Activated naive CD4-positive, alpha-beta T cell treated with anti-CD3 and anti-CD28 coated beads, Interleukin-2, amount 10 ng/mL, durations not matched to agents 7 days and 5 days (primary cell): ENCODE measurements around the gene TTC33.

ENCODE experiments used
- CTCF ChIA-PET: fragments of 350-600 bp; sonication (Branson Sonifier 250); formaldehyde crosslinking; loops from one replicate; lab custom pipeline; 2021; ENCODE audit warnings: antibody characterized with exemption; lab: Charles Lee
- DNase-seq: peaks from one replicate; pipeline ENCODE4 v3.0.0-alpha.2; 2020
- H3K27ac Mint-ChIP-seq: one replicate; pipeline ENCODE4 v1.8.0; 2021; ENCODE audit warnings: mild to moderate bottlenecking, moderate library complexity, mixed read lengths
- H3K27me3 Mint-ChIP-seq: one replicate; pipeline ENCODE4 v1.8.0; 2021; ENCODE audit warnings: mild to moderate bottlenecking, mixed read lengths
- H3K36me3 Mint-ChIP-seq: one replicate; pipeline ENCODE4 v1.8.0; 2021; ENCODE audit warnings: mixed read lengths
- H3K4me1 Mint-ChIP-seq: one replicate; pipeline ENCODE4 v1.8.0; 2021; ENCODE audit warnings: mixed read lengths
- H3K4me3 Mint-ChIP-seq: one replicate; pipeline ENCODE4 v1.8.0; 2021; ENCODE audit warnings: mild to moderate bottlenecking, moderate library complexity, mixed read lengths
- H3K9me3 Mint-ChIP-seq: one replicate; pipeline ENCODE4 v1.8.0; 2021; ENCODE audit warnings: mixed read lengths

Gene TTC33

DNA sequence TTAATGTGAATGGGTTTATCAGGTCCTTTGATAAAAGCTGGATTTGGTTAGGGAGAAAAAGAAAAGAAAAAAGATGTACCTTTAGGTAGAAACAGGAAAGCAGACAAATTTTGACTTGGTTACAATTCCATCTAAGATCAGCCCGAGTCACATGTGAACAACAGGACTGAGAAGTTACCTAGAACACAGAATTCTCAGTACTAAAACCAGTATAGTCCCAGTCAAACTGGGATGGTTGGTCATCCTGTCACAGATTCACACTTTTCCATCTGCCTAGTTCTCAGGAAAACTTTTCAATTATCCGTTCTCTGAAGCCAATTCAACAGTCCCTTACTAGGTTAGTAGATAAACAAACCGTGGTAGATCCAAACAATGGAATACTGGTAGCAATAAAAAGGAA, 266.3 kb downstream of the TTC33 start:
- H3K27me3 Mint-ChIP-seq: no peaks in the 10 kb centered on the region
- DNase-seq: no peak
- CTCF ChIA-PET: no interaction called here

DNA sequence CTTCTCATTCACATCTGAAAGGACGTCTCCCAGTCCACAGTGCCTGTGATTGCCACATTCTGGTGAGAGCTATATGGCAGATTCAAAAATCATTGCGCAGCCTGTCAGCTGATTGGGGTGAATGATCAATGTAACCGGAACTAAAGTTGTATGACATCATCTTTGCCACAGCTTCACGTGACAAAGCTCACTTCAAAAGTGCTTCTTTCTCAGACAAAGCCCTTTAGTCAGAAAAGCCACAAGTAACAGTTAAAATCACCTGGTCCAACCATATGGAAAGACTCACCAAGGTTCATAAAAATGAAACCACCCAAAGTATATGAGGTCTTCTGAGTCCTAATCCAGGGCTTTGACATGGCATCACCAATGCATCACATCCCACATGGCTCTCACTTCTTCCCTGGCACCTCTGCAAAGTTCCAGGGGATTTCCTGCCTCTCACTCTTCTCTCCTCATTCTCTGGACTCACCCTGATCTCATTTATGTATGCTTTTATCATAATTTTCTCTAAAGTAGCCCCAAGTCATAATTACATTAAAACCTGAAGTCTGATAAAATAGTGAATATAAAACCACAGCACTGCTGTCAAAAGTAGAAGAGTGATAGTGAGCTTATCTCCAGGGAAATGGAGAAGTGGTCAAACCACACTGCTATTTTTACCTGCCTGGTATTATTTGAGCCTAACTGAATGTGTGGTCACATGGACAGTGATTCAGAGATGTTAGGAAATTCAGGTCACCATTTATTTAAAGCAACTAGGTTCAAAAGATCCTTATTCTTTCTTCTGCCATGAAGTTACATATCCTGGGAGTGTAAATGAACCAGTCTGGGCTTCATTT, 269.1 kb downstream of the TTC33 start:
- peaks cover 62% of the 10 kb centered on the region for H3K4me1 Mint-ChIP-seq
- H3K36me3 Mint-ChIP-seq: peaks cover 4% of the 10 kb centered on the region
- CTCF ChIA-PET: interaction anchor here (0.7 to 1.2 kb wide), 5 partner anchors 35 to 209 kb away, joined by 3 read pairs; no protein-coding TSS in a partner anchor
- H3K9me3 Mint-ChIP-seq: peaks cover 2% of the 10 kb centered on the region
- H3K4me3 Mint-ChIP-seq: no peak overlapping the region
- DNase-seq: peak; percentile 64
- H3K27ac Mint-ChIP-seq: peak overlapping the region; percentile 77
- no peaks in the 10 kb centered on the region for H3K27me3 Mint-ChIP-seq

More for the DNA sequence above, 266.3 kb downstream of the TTC33 start:
- H3K9me3 Mint-ChIP-seq: peaks cover 8% of the 10 kb centered on the region
- H3K4me1 Mint-ChIP-seq: peaks cover 55% of the 10 kb centered on the region
- H3K4me3 Mint-ChIP-seq: no peak overlapping the region
- H3K27ac Mint-ChIP-seq: no peak overlapping the region
- H3K36me3 Mint-ChIP-seq: peaks cover 10% of the 10 kb centered on the region

DNA sequence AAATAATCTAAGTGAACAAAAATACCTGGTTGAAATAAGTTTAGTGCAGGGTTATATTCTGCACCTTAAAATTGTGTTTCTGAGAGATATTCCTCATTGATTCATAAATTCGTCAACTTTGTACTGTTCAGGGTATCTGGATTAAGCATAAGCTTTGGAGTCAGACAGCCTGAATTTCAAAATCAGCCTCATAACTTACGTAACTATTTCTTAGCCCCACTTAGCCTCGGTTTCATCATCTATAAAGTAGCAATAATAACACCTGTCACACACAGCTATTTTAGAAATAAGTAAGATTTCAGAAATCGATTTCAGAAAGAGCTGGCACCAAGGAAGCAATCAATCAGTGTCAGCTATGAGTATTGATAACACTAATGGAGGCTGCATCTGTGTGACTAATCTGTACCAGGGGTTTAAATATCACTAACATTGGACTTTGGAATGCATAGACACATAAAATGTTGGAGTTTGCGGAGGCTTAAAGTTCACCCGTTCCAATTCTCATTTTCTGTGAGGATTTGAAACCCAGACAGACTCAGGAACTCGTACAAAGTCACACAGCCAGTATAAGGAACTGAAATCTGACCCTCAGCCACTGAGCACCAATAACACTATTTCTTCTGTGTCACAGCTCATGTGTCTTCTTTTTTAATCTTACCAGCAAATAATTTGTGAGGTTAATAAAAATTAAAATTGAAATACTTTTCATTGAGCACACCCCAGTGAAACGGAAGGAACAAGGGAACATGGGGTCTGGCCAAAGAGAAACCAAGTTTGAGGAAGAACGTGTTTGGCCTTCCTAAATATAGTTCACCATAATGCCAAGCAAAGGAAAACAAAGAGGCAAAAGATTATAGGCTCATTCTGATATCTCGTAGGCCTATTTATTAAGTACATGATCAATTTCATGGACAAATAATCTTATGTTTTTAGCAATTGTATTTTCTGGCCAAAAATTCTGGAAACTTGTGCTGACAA, 270.5 kb downstream of the TTC33 start:
- no peaks in the 10 kb centered on the region for H3K27me3 Mint-ChIP-seq
- CTCF ChIA-PET: interaction anchor here (0.7 to 1.2 kb wide), 2 partner anchors 36 to 208 kb away, joined by 3 read pairs; no protein-coding TSS in a partner anchor
- no peak for DNase-seq
- H3K27ac Mint-ChIP-seq: no peak overlapping the region
- peaks cover 4% of the 10 kb centered on the region for H3K36me3 Mint-ChIP-seq
- peaks cover 56% of the 10 kb centered on the region for H3K4me1 Mint-ChIP-seq
- peaks cover 2% of the 10 kb centered on the region for H3K9me3 Mint-ChIP-seq
- H3K4me3 Mint-ChIP-seq: no peak overlapping the region

DNA sequence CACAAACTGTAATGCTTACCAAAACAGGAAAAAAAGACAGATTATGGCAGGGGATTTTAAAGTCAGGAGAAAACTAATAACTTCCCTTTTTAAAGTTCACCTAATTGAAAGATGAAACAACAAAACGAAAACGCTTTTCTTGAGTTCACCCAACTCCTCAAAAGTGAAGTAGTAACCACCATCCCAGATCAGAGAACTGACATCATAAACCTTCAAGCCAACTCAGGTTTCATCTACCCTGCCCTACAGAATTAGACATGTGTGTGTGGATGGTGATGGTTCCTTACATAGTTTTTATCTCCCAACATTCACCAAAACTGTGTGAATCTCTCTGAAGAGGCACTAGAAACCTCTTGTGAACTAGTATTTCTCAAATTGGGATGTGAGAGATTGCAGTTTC, 271.3 kb downstream of the TTC33 start:
- CTCF ChIA-PET: no interaction called here
- DNase-seq: no peak
- no peak overlapping the region for H3K27ac Mint-ChIP-seq
- H3K9me3 Mint-ChIP-seq: peaks cover 2% of the 10 kb centered on the region
- H3K4me1 Mint-ChIP-seq: peaks cover 54% of the 10 kb centered on the region
- H3K27me3 Mint-ChIP-seq: no peaks in the 10 kb centered on the region
- no peak overlapping the region for H3K4me3 Mint-ChIP-seq
- peaks cover 4% of the 10 kb centered on the region for H3K36me3 Mint-ChIP-seq

DNA sequence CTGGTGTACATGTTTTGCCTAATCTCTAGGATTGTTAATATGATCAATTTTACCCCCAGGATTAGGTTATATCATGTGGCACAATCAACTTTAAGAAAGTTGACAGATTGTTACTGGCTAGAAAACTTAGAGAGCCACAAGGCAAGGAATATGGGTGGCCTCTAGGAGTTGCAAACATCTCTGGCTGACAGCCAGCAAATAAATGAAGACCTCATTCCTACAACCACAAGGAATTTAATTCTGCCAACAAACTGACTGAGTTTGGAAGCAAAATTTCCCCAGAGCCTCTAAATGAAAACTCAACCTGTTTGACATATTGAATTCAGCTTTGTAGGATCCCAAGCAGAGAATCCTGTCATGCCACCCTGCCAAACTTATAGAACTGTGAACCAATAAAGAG, 272.4 kb downstream of the TTC33 start:
- Mint-ChIP-seq H3K9me3 (peaks cover 2% of the 10 kb centered on the region), H3K36me3 (peaks cover 4% of the 10 kb centered on the region), H3K27me3 (no peaks in the 10 kb centered on the region), H3K27ac (no peak overlapping the region), H3K4me1 (peaks cover 45% of the 10 kb centered on the region), H3K4me3 (no peak overlapping the region)
- DNase-seq: no peak
- CTCF ChIA-PET: no interaction called here

DNA sequence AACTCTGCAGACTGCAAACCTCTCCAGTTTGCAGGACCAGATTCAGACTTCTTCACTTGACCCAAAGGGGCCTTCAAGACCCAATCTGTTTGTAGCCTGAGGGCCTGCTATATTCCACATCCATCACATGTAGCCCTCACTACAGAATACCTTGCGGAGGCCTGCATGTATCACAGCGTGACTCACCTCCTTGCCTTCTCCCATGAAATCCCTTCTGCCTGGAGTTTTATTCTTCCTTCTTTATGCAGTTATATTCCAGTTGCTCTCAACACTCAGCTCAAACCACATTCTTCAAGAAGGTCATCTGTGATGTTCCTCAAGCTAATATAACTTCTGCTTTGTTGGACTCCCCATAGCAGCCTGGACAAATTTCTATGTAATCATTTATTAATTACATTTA, 274.5 kb downstream of the TTC33 start:
- H3K4me1 Mint-ChIP-seq: peaks cover 27% of the 10 kb centered on the region
- H3K36me3 Mint-ChIP-seq: peaks cover 2% of the 10 kb centered on the region
- no peaks in the 10 kb centered on the region for H3K9me3 Mint-ChIP-seq
- H3K27me3 Mint-ChIP-seq: no peaks in the 10 kb centered on the region
- no peak for DNase-seq
- no peak overlapping the region for H3K4me3 Mint-ChIP-seq
- CTCF ChIA-PET: interaction anchor here (0.9 kb wide), 1 partner anchor 39 kb away, joined by 3 read pairs; no protein-coding TSS in a partner anchor
- no peak overlapping the region for H3K27ac Mint-ChIP-seq

DNA sequence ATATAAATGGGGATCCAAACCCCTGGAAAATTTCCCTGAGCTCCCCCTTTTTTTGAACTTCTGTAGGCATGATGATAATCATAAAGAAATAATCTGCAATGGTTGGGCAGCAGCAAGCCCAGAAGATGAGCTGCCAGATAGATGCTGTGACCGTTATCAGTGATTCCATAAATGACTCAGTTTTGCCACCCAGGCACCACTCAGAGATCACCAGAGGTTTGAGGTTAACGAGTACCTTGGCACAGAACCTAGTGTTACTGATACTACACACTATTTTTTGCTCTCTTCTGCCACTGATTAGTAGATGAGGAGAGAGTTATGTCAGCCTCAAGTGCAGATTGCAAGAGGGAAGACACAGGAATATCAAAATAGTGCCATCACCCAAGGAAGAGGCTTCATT, 275.4 kb downstream of the TTC33 start:
- Mint-ChIP-seq H3K27me3 (no peaks in the 10 kb centered on the region), H3K27ac (no peak overlapping the region), H3K36me3 (peaks cover 2% of the 10 kb centered on the region), H3K9me3 (no peaks in the 10 kb centered on the region), H3K4me3 (no peak overlapping the region), H3K4me1 (peaks cover 24% of the 10 kb centered on the region)
- no peak for DNase-seq
- CTCF ChIA-PET: no interaction called here

DNA sequence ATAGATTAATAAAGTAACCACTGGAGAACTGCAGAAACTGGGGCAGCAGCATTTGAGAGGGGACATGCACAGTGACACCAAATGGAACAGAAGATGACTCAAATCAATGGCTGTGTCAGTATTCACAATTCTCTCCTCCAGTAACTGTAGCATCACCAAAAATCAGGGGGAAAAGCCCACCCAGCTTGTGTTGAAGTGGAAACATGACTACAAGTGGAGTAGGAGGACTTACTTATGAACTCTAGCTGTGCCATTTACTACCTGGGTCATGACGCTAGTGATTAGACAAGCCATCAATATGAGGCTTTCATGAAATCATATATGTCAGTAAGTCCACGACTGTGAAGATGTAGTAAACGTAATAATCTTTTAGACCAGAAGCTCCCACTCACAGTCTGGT, 275.8 kb downstream of the TTC33 start:
- peaks cover 21% of the 10 kb centered on the region for H3K4me1 Mint-ChIP-seq
- no peaks in the 10 kb centered on the region for H3K9me3 Mint-ChIP-seq
- no peak for DNase-seq
- CTCF ChIA-PET: interaction anchor here (0.6 kb wide), 1 partner anchor 19 kb away, joined by 3 read pairs; no protein-coding TSS in a partner anchor
- peaks cover 2% of the 10 kb centered on the region for H3K36me3 Mint-ChIP-seq
- no peak overlapping the region for H3K27ac Mint-ChIP-seq
- H3K27me3 Mint-ChIP-seq: no peaks in the 10 kb centered on the region
- H3K4me3 Mint-ChIP-seq: no peak overlapping the region

DNA sequence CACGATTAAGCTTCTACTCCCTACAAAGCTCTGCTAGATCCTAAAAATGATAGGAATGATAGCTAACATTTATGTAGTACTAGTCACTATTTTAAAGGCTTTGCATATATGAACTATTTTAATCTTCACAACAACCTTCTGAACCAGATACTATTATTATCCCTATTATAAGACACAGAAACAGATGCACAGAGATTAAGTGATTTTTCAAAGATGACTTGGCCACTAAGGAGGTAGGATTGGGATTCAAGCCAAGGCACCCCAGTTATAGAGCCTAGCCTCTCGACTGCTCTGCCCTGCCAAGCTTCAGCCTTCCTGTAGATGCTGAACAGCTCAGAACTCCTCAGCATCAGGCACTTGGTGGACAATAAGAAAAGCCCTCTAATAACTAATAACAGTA, 277.0 kb downstream of the TTC33 start:
- no peak for DNase-seq
- CTCF ChIA-PET: no interaction called here
- H3K27ac Mint-ChIP-seq: no peak overlapping the region
- H3K4me1 Mint-ChIP-seq: peaks cover 9% of the 10 kb centered on the region
- no peaks in the 10 kb centered on the region for H3K9me3 Mint-ChIP-seq
- no peaks in the 10 kb centered on the region for H3K36me3 Mint-ChIP-seq
- no peaks in the 10 kb centered on the region for H3K27me3 Mint-ChIP-seq
- H3K4me3 Mint-ChIP-seq: no peak overlapping the region

DNA sequence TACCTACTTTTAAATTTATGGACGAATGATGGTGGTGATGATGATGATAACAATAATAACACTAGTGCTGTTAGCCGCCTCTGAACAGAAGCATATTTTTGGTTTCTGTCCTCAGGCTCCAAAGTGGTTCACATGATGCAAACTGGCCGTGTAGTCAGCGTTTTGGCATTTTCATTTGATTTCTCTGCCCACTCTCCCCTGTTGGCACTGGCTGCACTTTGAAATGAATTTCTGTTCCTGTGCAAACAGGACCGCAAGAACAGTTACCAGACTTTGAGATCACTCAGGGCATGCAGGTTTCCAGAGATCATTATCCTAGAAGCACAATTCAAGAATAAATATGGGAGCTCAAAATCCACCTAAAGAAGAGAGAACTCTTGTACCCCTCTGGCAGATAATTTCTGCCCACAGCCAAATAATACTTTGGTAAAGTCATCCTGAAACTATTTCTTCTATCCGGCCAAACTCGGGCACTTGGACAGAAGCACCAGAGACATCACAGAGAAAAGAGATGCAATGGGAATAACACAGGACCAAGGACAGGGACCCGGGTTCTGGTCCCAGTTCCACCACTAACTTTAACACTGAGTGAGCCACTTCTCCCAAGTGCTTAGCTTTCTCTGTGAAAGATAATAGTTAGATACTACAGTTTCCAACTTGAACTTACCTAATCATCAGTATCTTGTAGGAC, 277.8 kb downstream of the TTC33 start:
- Mint-ChIP-seq H3K4me1 (peaks cover 5% of the 10 kb centered on the region), H3K36me3 (no peaks in the 10 kb centered on the region), H3K27ac (no peak overlapping the region), H3K4me3 (no peak overlapping the region), H3K27me3 (no peaks in the 10 kb centered on the region), H3K9me3 (no peaks in the 10 kb centered on the region)
- DNase-seq: no peak
- CTCF ChIA-PET: no interaction called here

DNA sequence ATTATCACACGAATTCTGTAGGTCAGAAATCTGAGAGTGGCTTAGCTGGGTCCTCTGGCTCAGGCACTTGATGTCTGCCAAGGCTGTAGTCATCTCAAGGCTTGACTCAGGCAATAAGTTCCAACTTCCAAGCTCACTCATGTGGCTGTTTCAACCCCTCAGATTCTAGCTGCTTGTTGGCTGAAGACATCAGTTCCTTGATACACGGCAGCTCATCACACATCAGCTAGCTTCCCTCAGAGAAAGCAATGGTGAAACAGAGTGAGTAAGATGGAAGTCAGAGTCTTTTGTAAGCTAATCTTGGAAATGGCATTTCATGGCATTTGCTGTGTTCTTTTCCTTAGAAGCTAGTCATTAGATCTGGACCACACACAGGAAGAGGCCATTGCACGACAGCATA, 280.2 kb downstream of the TTC33 start:
- peaks cover 5% of the 10 kb centered on the region for H3K4me1 Mint-ChIP-seq
- CTCF ChIA-PET: no interaction called here
- no peak for DNase-seq
- H3K36me3 Mint-ChIP-seq: no peaks in the 10 kb centered on the region
- no peaks in the 10 kb centered on the region for H3K27me3 Mint-ChIP-seq
- H3K27ac Mint-ChIP-seq: no peak overlapping the region
- H3K4me3 Mint-ChIP-seq: no peak overlapping the region
- H3K9me3 Mint-ChIP-seq: peaks cover 8% of the 10 kb centered on the region

DNA sequence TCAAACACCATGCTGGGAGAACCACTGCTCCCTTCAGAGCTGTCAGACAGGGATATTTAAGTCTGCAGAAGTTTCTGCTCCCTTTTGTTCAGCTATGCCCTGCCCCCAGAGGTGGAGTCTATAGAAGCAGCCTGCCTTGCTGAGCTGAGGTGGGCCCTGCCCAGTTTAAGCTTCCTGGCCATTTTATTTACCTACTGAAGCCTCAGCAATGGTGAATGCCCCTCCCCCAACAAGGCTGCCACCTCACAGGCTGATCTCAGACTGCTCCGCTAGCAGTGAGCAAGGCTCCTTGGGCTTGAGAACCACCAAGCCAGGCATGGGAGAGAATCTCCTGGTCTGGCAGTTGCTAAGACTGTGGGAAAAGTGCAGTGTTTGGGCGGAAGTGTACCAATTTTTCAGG, 281.5 kb downstream of the TTC33 start:
- DNase-seq: no peak

DNA sequence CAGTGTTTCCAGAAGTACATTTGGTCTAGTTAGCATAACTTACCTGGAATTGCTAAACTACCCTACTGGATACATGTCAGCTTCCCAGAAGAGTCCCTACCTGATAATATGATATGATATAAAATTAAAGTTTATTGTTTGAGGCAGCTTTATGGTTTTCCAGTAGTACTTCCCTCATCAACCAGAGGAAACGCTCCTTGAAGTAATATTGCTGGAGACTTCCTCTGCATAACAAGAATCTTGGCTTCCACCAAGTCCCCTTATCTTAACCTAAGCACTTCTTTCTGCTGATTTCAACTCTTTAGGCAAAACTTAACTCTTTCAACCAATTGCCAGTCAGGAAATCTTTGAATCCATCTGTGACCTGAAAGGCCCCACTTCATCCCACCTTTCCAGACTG, 290.3 kb downstream of the TTC33 start:
- no peak overlapping the region for H3K4me3 Mint-ChIP-seq
- no peaks in the 10 kb centered on the region for H3K36me3 Mint-ChIP-seq
- DNase-seq: no peak
- H3K27ac Mint-ChIP-seq: no peak overlapping the region
- H3K9me3 Mint-ChIP-seq: peaks cover 11% of the 10 kb centered on the region
- H3K4me1 Mint-ChIP-seq: no peaks in the 10 kb centered on the region
- CTCF ChIA-PET: interaction anchor here (0.8 kb wide), 1 partner anchor 34 kb away, joined by 4 read pairs; no protein-coding TSS in a partner anchor
- no peaks in the 10 kb centered on the region for H3K27me3 Mint-ChIP-seq

More for the DNA sequence above, 281.5 kb downstream of the TTC33 start:
- no peaks in the 10 kb centered on the region for H3K4me1 Mint-ChIP-seq
- CTCF ChIA-PET: interaction anchor here (0.6 kb wide), 1 partner anchor 252 kb away, joined by 4 read pairs; no protein-coding TSS in a partner anchor
- no peaks in the 10 kb centered on the region for H3K36me3 Mint-ChIP-seq
- no peak overlapping the region for H3K27ac Mint-ChIP-seq
- H3K27me3 Mint-ChIP-seq: no peaks in the 10 kb centered on the region
- H3K4me3 Mint-ChIP-seq: no peak overlapping the region
- H3K9me3 Mint-ChIP-seq: peaks cover 13% of the 10 kb centered on the region
